HG03460 (cell line): ENCODE measurements around the gene VPS35L.

Source experiments
- ATAC-seq: cut with Tn5 transposase; IDR thresholded peaks from one replicate; pipeline ENCODE4 v1.9.1; 2021; ENCODE audit not compliant: unreplicated experiment

VPS35L gene

GRCh38 chr16:19589771-19590302, 34.3 kb downstream of the VPS35L start:
- no peak for ATAC-seq

GRCh38 chr16:19595043-19595767, 39.7 kb downstream of the VPS35L start:
- ATAC-seq = no peak

- ATAC-seq = no peak
These were observed 43.5 kb downstream of the VPS35L start for GRCh38 chr16:19598805-19599510.

- ATAC-seq = no peak
These were observed 44.6 kb downstream of the VPS35L start for GRCh38 chr16:19599968-19600716.

GRCh38 chr16:19601083-19601976, 45.8 kb downstream of the VPS35L start:
- no peak for ATAC-seq

GRCh38 chr16:19604911-19605310, 49.4 kb downstream of the VPS35L start:
- no peak for ATAC-seq

- ATAC-seq = no peak
These were observed 50.2 kb downstream of the VPS35L start for GRCh38 chr16:19605701-19606100.

GRCh38 chr16:19607616-19608280, 52.2 kb downstream of the VPS35L start:
- ATAC-seq = no peak

- no peak for ATAC-seq
These were observed 53.9 kb downstream of the VPS35L start for GRCh38 chr16:19609359-19609758.

GRCh38 chr16:19610200-19610599, 54.7 kb downstream of the VPS35L start:
- no peak for ATAC-seq

- ATAC-seq = no peak
These were observed 58.3 kb downstream of the VPS35L start for GRCh38 chr16:19613834-19614233.

GRCh38 chr16:19616241-19616640, 60.7 kb downstream of the VPS35L start:
- ATAC-seq = no peak

- ATAC-seq = no peak
These were observed 63.4 kb downstream of the VPS35L start for GRCh38 chr16:19618876-19619275.

- ATAC-seq = no peak
These were observed 65.9 kb downstream of the VPS35L start for GRCh38 chr16:19621445-19621844.

GRCh38 chr16:19625039-19625438, 69.5 kb downstream of the VPS35L start:
- ATAC-seq = no peak

- ATAC-seq = no peak
These were observed 81.1 kb downstream of the VPS35L start for GRCh38 chr16:19636436-19637267.

- no peak for ATAC-seq
These were observed 84.5 kb downstream of the VPS35L start for GRCh38 chr16:19639986-19640421.

GRCh38 chr16:19642501-19642900, 87.0 kb downstream of the VPS35L start:
- ATAC-seq = no peak

- ATAC-seq = no peak
These were observed 89.4 kb downstream of the VPS35L start for GRCh38 chr16:19644877-19645276.
